HTERT RPE-1 (cell line): ENCODE measurements around the gene NEU1.
"Not testable (repeated sequence)": the region's sequence is repeated elsewhere in the genome, so short reads cannot be mapped to it uniquely, and the experiment has no call there.

ENCODE experiments used
- in situ Hi-C: fragments of 300-500 bp; cut with MboI; formaldehyde crosslinking; loops from 4 replicates; pipeline ENCODE4 v1.14.3; 2020; ENCODE audit warnings: low sequenced_read_pairs

NEU1 gene

DNA sequence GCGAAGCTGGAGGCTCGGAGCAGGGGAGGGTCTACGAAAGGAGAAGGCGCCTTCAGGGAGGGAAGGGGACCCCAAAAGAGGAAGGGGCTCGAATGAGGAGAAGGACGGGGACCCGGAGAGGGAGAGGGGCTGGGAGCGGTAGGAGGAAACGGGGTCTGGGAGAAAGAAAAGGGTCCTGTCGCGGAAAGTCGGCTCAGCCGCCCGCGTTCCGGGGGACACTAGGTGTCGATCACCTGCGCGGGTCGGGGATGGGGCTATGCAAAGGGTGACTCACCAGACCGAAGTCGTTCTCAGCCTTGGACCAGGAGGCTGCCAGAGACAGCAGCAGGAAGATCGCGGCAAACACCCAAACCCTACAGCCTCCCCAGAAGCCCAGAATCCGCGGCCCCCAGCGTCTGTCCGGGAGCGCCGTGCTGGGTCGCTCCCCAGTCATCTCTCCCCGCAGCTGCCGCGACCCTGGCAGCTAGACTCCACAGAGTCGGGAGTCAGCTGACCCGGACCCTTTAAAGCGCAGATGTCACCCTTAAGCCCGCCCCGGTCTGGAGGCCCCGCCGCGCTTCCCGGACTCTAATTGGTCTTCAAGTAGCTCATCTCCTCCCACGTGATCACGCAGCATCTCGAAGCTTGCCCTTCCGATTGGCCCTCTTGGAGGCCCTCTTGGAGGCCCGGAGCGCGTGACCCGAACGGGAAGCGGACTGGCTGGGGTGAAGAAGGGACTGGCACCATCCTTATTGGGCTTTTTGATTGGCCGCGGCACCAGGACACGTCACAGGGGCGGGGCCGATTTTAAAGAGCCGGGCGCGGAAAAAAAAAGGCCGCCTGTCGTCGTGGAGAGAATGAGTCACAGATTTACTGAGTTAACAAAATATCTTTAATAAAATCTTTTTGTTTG, at the start of gene NEU1:
Gene NEU1 (minus strand): TSS at position 478 of the 892 bp plus-strand sequence. CDS start 45 bp downstream, at position 433.
- in situ Hi-C loops: no loop called here

- in situ Hi-C loops: no loop called here
Observed at GRCh38 chr6:31911826-31912585, 49.4 kb upstream of the NEU1 start.

DNA sequence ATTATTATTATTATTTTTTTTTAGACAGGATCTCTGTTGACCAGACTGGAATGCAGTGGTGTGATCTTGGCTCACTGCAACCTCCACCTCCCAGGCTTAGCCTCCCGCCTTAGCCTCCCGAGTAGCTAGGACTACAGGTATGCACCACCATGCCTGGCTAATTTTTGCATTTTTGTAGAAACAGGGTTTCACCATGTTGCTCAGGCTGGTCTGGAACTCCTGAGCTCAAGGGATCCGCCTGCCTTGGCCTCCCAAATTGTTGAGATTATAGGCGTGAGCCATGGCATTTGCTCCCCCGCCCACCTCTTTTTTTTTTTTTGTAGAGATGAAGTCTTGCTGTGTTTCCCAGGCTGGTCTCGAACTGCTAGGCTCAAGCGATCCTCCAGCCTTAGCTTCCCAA, 46.7 kb upstream of the NEU1 start:
- in situ Hi-C loops: not testable (repeated sequence)

DNA sequence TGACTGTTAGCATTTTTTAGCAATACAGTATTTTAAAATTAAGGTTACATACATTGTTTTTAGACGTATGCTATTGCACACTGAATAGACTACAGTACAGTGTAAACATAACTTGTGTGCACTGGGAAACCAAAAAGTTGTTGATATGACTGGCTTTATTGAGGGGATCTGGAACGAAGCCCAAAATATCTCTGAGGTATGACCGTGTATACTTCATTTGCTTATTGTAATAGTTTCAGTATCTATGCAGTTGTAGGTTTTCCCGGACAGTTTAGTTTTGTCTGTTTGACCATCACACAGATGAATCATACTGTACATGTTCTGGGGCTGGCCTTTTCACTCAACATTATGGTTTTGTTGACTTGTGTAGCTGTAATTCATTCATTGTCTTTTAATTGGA, 46.2 kb upstream of the NEU1 start:
- in situ Hi-C loops: no loop called here

DNA sequence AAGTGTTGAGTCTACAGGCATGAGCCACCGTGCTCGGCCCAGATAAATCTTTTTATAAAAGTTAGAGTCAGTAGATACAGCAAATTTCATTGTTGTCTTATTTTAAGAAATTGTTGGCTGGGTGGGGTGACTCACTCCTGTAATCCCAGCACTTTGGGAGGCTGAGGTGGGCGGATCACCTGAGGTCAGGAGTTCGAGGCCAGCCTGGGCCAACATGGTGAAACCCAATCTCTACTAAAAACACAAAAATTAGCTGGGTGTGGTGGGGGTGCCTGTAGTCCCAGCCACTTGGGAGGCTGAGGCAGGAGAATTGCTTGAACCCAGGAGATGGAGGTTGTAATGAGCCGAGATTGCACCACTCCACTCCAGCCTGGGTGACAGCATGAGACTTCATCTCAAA, 45.6 kb upstream of the NEU1 start:
- in situ Hi-C loops: not testable (repeated sequence)

DNA sequence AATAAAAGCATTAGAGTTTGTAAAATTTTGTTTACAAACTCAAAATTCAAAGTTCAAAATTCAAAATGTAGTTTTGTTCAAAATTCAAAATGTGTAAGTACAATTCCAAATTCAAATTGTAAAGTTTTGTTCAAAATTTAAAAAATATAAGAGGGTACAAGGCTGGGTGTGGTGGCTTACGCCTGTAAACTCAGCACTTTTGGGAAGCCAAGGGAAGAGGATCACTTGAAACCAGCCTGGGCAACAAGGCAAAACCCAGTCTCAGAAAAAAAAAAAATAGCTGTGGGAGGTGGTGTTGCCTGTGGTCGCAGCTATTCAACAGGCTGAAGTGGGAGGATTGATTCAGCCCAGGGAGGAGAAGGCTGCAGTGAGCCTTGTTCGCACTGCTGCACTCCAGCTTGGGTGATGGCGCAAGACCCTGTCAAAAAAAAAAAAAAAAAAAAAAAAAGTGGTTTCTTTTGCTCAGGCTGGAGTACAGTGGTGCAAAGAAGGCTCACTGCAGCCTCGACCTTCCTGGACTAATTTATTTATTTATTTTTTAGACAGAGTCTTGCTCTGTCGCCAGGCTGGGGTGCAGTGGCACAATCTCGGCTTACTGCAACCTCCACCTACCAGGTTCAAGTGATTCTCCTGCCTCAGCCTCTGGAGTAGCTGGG, 44.7 kb upstream of the NEU1 start:
- in situ Hi-C loops: no loop called here

GRCh38 chr6:31906727-31907126, 44.1 kb upstream of the NEU1 start:
- in situ Hi-C loops: not testable (repeated sequence)

- in situ Hi-C loops: no loop called here
Observed at GRCh38 chr6:31906122-31906521, 43.5 kb upstream of the NEU1 start.

DNA sequence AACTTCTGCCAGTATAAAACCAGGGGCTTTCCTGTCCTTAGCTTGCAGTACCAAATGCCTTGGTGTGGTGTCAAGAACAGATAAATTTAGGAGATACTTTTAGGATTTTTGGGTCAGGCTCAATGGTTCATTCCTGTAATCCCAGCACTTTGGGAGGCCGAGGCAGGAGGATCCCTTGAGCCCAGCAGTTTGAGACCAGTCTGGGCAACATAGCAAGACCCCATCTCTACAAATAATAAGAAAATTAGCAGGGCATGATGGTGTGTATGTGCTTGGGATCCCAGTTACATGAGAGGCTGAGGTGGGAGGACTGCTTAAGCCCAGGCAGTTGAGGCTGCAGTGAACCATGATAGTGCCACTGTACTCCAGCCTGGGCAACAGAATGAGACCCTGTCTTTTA, 42.4 kb upstream of the NEU1 start:
- in situ Hi-C loops: no loop called here

- in situ Hi-C loops: no loop called here
Observed at GRCh38 chr6:31903957-31904356, 41.3 kb upstream of the NEU1 start.

DNA sequence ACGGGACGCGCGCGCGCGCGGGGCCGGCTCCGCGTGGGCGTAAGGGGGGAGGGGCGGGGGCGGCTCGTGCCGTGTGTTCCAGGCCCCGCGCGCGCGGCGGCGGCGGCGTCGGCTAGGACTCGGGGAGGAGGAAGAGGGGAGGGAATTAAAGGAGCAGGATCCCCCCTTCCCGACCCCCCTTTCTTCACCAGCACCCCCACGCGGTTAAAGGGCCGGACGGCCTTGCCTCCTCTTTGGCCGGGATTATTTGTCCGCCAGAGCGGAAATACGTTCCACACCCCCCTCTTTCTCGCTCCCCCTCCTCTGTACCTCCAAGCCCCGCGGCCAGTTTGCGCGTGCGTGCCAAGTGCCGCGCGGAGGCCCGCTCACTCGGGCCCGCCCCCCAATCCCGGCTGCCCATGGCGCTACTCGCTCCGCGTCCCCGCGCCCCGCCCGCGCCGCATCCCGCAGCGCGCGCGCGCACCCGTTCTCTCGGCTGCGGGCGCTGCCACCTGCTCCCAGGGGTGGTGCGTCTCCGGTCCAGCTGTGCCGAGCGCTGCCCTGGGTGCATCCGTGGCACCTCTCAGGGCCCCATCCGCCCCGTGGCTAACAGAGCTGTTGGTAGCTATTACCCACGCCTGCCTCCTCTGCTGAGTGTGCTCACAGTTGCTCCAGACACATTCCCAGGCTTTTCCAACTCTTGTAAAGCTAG, 39.5 kb upstream of the NEU1 start, which contains the start of gene ZBTB12:
Gene ZBTB12 (minus strand): TSS at position 134 of the 691 bp plus-strand sequence. CDS start 781 bp downstream, outside the sequence.
- in situ Hi-C loops: no loop called here

GRCh38 chr6:31901415-31901952, 38.9 kb upstream of the NEU1 start:
- in situ Hi-C loops: no loop called here

DNA sequence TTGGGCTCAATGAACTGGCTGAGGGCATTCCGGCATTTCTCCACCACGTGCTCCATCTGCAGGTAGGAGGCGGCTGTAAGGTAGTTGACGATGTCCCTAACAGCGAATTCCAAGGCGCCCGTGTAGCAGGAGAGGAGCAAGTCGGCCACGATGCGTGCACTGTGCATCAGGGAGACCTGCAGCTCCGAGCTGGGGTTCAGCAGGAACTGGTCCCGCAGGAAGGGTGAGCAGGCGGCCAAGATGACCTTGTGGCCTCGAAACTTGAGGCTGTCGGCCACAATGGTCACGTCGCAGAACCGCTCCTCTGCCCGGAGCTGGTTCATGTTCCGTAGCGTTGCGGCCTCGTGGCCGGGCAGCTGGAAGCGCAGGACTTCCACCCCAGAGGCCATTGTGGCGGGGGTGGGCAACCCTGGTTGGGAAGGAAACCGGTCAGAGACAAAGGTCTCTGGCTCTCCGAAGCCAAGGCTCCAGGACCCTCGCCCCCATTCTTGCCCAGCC, 38.3 kb upstream of the NEU1 start:
- in situ Hi-C loops: no loop called here

GRCh38 chr6:31899882-31900722, 37.5 kb upstream of the NEU1 start:
- in situ Hi-C loops: no loop called here

- in situ Hi-C loops: no loop called here
Observed at GRCh38 chr6:31899215-31899614, 36.6 kb upstream of the NEU1 start.

GRCh38 chr6:31898383-31899011, 35.9 kb upstream of the NEU1 start:
- in situ Hi-C loops: no loop called here

DNA sequence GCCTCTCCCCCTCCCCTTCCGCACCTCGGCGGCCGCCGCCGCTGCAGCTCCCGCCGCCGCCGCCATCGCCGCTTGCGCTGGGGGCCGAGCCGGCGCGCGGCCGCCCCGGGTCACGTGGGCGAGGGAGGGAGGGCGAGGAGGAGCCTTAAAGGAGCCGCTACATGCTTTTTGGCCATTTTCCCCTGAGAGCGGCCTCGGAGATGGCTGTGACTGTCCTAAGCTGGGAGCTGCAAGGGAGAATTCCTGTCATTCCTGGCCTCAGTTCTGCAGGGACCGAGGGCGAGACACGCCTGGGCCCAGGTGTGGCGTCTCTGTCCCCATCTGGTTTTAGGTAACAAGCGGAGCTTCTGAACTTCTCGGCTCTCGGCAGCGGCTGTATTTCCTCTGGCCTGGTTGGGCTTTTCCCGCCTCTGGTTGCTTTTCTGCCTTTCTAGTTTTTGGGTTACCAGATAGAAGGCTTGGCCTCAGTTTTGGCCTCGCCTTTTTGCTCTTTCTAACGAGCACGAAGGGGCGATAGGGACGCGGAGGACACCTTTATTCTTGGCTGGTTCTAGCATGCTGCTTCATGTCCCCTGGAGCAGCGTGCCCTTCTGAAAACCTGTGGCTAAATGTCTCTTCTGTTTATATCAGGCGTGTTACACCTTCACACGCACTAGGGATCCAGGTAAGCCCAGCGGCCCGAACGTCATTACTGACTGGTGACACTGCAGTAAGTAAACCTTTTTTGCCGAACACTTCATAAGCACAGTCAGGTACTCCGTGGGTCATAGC, 35.2 kb upstream of the NEU1 start, which contains the start of gene EHMT2:
Gene EHMT2 (minus strand): TSS at position 87 of the 771 bp plus-strand sequence. CDS start 21 bp downstream, at position 66.
- in situ Hi-C loops: no loop called here
